Measurements from ENCODE around the gene COL4A1.

DNA sequence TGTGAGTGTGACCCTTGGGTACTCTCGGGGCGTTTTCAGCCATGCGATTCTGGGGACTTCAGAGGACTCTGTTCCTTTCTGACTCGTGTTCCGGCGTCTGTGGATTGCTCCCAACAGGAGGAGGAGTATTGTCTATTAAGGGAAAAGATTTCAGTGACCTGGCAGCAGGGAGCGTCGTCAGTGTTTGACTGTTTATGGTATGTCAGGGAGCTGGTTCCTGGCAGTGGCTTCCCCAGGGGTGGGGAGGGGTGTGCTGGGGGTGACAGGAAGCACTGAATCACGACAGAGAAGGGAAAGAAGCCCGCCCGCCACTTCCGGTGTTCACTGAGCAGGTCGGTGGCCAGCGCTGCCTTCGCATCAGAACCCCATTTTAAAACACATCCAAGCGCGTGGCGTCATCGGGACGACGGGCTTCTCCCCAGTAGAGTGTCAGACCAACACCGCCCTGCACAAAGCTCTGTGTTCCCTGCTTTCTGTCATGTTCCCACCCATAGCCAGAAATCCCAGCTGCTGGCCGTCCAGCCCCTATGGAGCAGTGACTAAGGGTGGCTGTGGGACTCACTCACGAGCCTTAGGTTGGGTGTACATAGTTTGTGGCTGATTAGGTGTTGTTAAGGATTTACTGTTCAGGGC is 34.0 kb upstream of the COL4A1 start:
- TF ChIP-seq POLR2A (IDR thresholded peaks at IDR 0.05), result peak in 1 of 3 donors; percentile 8
- TF ChIP-seq, protein P1, sequence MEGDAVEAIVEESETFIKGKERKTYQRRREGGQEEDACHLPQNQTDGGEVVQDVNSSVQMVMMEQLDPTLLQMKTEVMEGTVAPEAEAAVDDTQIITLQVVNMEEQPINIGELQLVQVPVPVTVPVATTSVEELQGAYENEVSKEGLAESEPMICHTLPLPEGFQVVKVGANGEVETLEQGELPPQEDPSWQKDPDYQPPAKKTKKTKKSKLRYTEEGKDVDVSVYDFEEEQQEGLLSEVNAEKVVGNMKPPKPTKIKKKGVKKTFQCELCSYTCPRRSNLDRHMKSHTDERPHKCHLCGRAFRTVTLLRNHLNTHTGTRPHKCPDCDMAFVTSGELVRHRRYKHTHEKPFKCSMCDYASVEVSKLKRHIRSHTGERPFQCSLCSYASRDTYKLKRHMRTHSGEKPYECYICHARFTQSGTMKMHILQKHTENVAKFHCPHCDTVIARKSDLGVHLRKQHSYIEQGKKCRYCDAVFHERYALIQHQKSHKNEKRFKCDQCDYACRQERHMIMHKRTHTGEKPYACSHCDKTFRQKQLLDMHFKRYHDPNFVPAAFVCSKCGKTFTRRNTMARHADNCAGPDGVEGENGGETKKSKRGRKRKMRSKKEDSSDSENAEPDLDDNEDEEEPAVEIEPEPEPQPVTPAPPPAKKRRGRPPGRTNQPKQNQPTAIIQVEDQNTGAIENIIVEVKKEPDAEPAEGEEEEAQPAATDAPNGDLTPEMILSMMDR (IDR thresholded peaks at IDR 0.05), result no peak
